Measurements from ENCODE around the gene LPCAT1.

GRCh38 chr5:1509346-1510085 is 14.2 kb downstream of the LPCAT1 start:
- no peak for TF ChIP-seq CTCF (IDR thresholded peaks at IDR 0.05)
- no peak for TF ChIP-seq EP300 (IDR thresholded peaks at IDR 0.05)
- TF ChIP-seq POLR2AphosphoS5 (IDR thresholded peaks at IDR 0.05): no peak
- no peak for TF ChIP-seq POLR2A (IDR thresholded peaks at IDR 0.05)

Measured in stomach (tissue), 4 donors.